Ishikawa (cell line): Measurements from ENCODE around the gene CDC123.

Experiments
- EP300 ChIP-seq: IDR thresholded peaks from 2 replicates; pipeline ENCODE4 v1.6.1; 2012; ENCODE audit warnings: borderline replicate concordance
- REST ChIP-seq: IDR thresholded peaks from 2 replicates; pipeline ENCODE4 v1.6.1; 2012; ENCODE audit warnings: low read depth, mild to moderate bottlenecking
- YY1 ChIP-seq: IDR thresholded peaks from 2 replicates; pipeline ENCODE4 v1.6.1; 2012; ENCODE audit warnings: low read depth

GRCh38 chr10:12165036-12165435 is 31.0 kb upstream of the CDC123 start:
- TF ChIP-seq REST (no peak), YY1 (no peak), EP300 (no peak)
